ENCODE data around the gene ZNF496. TPM values are rescaled to one million over a fixed set of nuclear protein-coding genes. Genes with fewer than 3 reads are reported as not detected.
A peak's percentile ranks its signal among the peaks of the same experiment; 100 is the strongest.

The ZNF496 gene
- total RNA-seq, 1 donor from 2014 or later, result 21.2 TPM

GRCh38 chr1:247373721-247374141 is 42.1 kb upstream of the ZNF496 start:
- Mint-ChIP-seq H3K4me3 (peak overlapping the region; percentile 32), H3K27me3 (peaks cover 11% of the 10 kb centered on the region), H3K4me1 (peaks cover 7% of the 10 kb centered on the region), H3K36me3 (ENCODE audit: low read depth) (no peaks in the 10 kb centered on the region), H3K27ac (no peak overlapping the region), H3K9me3 (no peaks in the 10 kb centered on the region)
- POLR2A ChIA-PET, result interaction anchor here (0.6 to 0.7 kb wide), 3 partner anchors 30 to 453 kb away, joined by 3 to 4 read pairs (median 4); no protein-coding TSS in a partner anchor
- peak; percentile 87 for ATAC-seq (ENCODE audit: low read depth)
- intact Hi-C loops (cut with micrococcal nuclease), result loop anchor here (1.0 to 5.0 kb wide), 4 partner anchors 16 to 203 kb away; partner anchors contain the start of gene ZNF496
- CTCF ChIA-PET, result interaction anchor here (0.7 to 4.4 kb wide), 12 partner anchors 8 to 466 kb away, joined by 3 to 149 read pairs (median 6); partner anchors contain the start of gene NLRP3
- DNase-seq, result peak; percentile 52
- TF ChIP-seq CTCF (IDR thresholded peaks at IDR 0.05), result no peak

- H3K4me3 Mint-ChIP-seq, result no peak overlapping the region
- no peak for ATAC-seq (ENCODE audit: low read depth)
- H3K27me3 Mint-ChIP-seq, result peaks cover 18% of the 10 kb centered on the region
- H3K9me3 Mint-ChIP-seq, result no peaks in the 10 kb centered on the region
- H3K4me1 Mint-ChIP-seq, result peaks cover 7% of the 10 kb centered on the region
- no peak for TF ChIP-seq CTCF (IDR thresholded peaks at IDR 0.05)
- CTCF ChIA-PET, result interaction anchor here (0.9 to 4.4 kb wide), 8 partner anchors 10 to 206 kb away, joined by 3 to 149 read pairs (median 8); no protein-coding TSS in a partner anchor
- POLR2A ChIA-PET, result no interaction called here
- intact Hi-C loops (cut with micrococcal nuclease), result loop anchor here (1.0 to 5.0 kb wide), 3 partner anchors 40 to 465 kb away; partner anchors contain the start of gene ZNF496
- DNase-seq, result no peak
- no peaks in the 10 kb centered on the region for H3K36me3 Mint-ChIP-seq (ENCODE audit: low read depth)
- H3K27ac Mint-ChIP-seq, result no peak overlapping the region
Observed at GRCh38 chr1:247371801-247372259, 40.2 kb upstream of the ZNF496 start.

- POLR2A ChIA-PET, result no interaction called here
- DNase-seq (no peak), ATAC-seq (ENCODE audit: low read depth) (no peak)
- intact Hi-C loops (cut with micrococcal nuclease), result loop anchor here (5.0 kb wide), 1 partner anchor 39 kb away; the partner anchor contains the start of gene ZNF496
- no peaks in the 10 kb centered on the region for H3K36me3 Mint-ChIP-seq (ENCODE audit: low read depth)
- CTCF ChIA-PET, result interaction anchor here (0.7 to 1.3 kb wide), 3 partner anchors 115 to 118 kb away, joined by 3 read pairs; no protein-coding TSS in a partner anchor
- no peak overlapping the region for H3K4me3 Mint-ChIP-seq
- peaks cover 3% of the 10 kb centered on the region for H3K9me3 Mint-ChIP-seq
- no peak overlapping the region for H3K27ac Mint-ChIP-seq
- TF ChIP-seq CTCF (IDR thresholded peaks at IDR 0.05), result no peak
- H3K27me3 Mint-ChIP-seq, result peaks cover 19% of the 10 kb centered on the region
- peaks cover 7% of the 10 kb centered on the region for H3K4me1 Mint-ChIP-seq
Observed at GRCh38 chr1:247370786-247371732, 39.4 kb upstream of the ZNF496 start.

- Mint-ChIP-seq H3K27me3 (peaks cover 28% of the 10 kb centered on the region), H3K4me1 (peaks cover 4% of the 10 kb centered on the region), H3K27ac (no peak overlapping the region), H3K36me3 (ENCODE audit: low read depth) (no peaks in the 10 kb centered on the region), H3K4me3 (no peak overlapping the region), H3K9me3 (peaks cover 3% of the 10 kb centered on the region)
- no peak for TF ChIP-seq CTCF (IDR thresholded peaks at IDR 0.05)
- ChIA-PET POLR2A (no interaction called here), CTCF (interaction anchor here (0.7 kb wide), 1 partner anchor 120 kb away, joined by 3 read pairs; no protein-coding TSS in a partner anchor)
- no peak for ATAC-seq (ENCODE audit: low read depth)
- DNase-seq, result no peak
- intact Hi-C loops (cut with micrococcal nuclease), result no loop called here
Observed at GRCh38 chr1:247368490-247369145, 37.0 kb upstream of the ZNF496 start.

Data from activated B cell treated with CpG ODN at 0.5 μM for 24 hours (primary cell).